ENCODE results near the gene EPDR1. TPM values are rescaled to one million over a fixed set of nuclear protein-coding genes. Genes with fewer than 3 reads are reported as not detected.

The EPDR1 gene
- total RNA-seq, 1 experiment from 2014 or later: 24.6 TPM

GRCh38 chr7:37927773-37928444 lies 7.5 kb downstream of the EPDR1 start:
- Histone ChIP-seq H3K36me3 (ENCODE audit: insufficient read depth, low read length, poor library complexity, severe bottlenecking) (no peaks in the 10 kb centered on the region), H3K27me3 (replicated peaks; ENCODE audit: insufficient read depth, low read depth, low read length, poor library complexity) (no peaks in the 10 kb centered on the region), H3K4me1 (ENCODE audit: insufficient read depth, low read length, poor library complexity, severe bottlenecking) (no peaks in the 10 kb centered on the region), H3K27ac (ENCODE audit: low read depth, low read length, poor library complexity, severe bottlenecking) (no peak overlapping the region), H3K4me3 (ENCODE audit: low read depth, low read length, poor library complexity, severe bottlenecking) (no peak overlapping the region), H3K9me3 (ENCODE audit: low read depth, low read length, poor library complexity, severe bottlenecking) (no peaks in the 10 kb centered on the region)
- TF ChIP-seq CTCF (conservative IDR thresholded peaks at IDR 0.05; ENCODE audit: low read depth, low read length): no peak
- TF ChIP-seq EZH2 (IDR thresholded peaks at IDR 0.05; ENCODE audit: borderline replicate concordance, low read depth, low read length, poor library complexity, severe bottlenecking): no peak
- CTCF ChIA-PET: no interaction called here
- no TSS peak for BruUV-seq (replicated peaks)
- POLR2A ChIA-PET (ENCODE audit: low non-redundant PET): no interaction called here
- intact Hi-C loops (cut with micrococcal nuclease; ENCODE audit: unreplicated experiment): no loop called here
- DNase-seq (ENCODE audit: low spot score): no peak

GRCh38 chr7:37928878-37929277 lies 8.4 kb downstream of the EPDR1 start:
- TF ChIP-seq CTCF (conservative IDR thresholded peaks at IDR 0.05; ENCODE audit: low read depth, low read length) (no peak), EZH2 (IDR thresholded peaks at IDR 0.05; ENCODE audit: borderline replicate concordance, low read depth, low read length, poor library complexity, severe bottlenecking) (no peak)
- Histone ChIP-seq H3K4me1 (ENCODE audit: insufficient read depth, low read length, poor library complexity, severe bottlenecking) (no peaks in the 10 kb centered on the region), H3K4me3 (ENCODE audit: low read depth, low read length, poor library complexity, severe bottlenecking) (no peak overlapping the region), H3K27me3 (replicated peaks; ENCODE audit: insufficient read depth, low read depth, low read length, poor library complexity) (no peaks in the 10 kb centered on the region), H3K9me3 (ENCODE audit: low read depth, low read length, poor library complexity, severe bottlenecking) (no peaks in the 10 kb centered on the region), H3K27ac (ENCODE audit: low read depth, low read length, poor library complexity, severe bottlenecking) (no peak overlapping the region), H3K36me3 (ENCODE audit: insufficient read depth, low read length, poor library complexity, severe bottlenecking) (no peaks in the 10 kb centered on the region)
- BruUV-seq (replicated peaks): no TSS peak
- ChIA-PET CTCF (no interaction called here), POLR2A (ENCODE audit: low non-redundant PET) (no interaction called here)
- intact Hi-C loops (cut with micrococcal nuclease; ENCODE audit: unreplicated experiment): no loop called here
- no peak for DNase-seq (ENCODE audit: low spot score)

GRCh38 chr7:37930226-37930948 lies 9.9 kb downstream of the EPDR1 start:
- Histone ChIP-seq H3K27me3 (replicated peaks; ENCODE audit: insufficient read depth, low read depth, low read length, poor library complexity) (no peaks in the 10 kb centered on the region), H3K36me3 (ENCODE audit: insufficient read depth, low read length, poor library complexity, severe bottlenecking) (no peaks in the 10 kb centered on the region), H3K9me3 (ENCODE audit: low read depth, low read length, poor library complexity, severe bottlenecking) (no peaks in the 10 kb centered on the region), H3K27ac (ENCODE audit: low read depth, low read length, poor library complexity, severe bottlenecking) (no peak overlapping the region), H3K4me3 (ENCODE audit: low read depth, low read length, poor library complexity, severe bottlenecking) (no peak overlapping the region), H3K4me1 (ENCODE audit: insufficient read depth, low read length, poor library complexity, severe bottlenecking) (no peaks in the 10 kb centered on the region)
- ChIA-PET POLR2A (ENCODE audit: low non-redundant PET) (no interaction called here), CTCF (no interaction called here)
- no TSS peak for BruUV-seq (replicated peaks)
- TF ChIP-seq EZH2 (IDR thresholded peaks at IDR 0.05; ENCODE audit: borderline replicate concordance, low read depth, low read length, poor library complexity, severe bottlenecking): no peak
- no peak for TF ChIP-seq CTCF (conservative IDR thresholded peaks at IDR 0.05; ENCODE audit: low read depth, low read length)
- DNase-seq (ENCODE audit: low spot score): no peak
- intact Hi-C loops (cut with micrococcal nuclease; ENCODE audit: unreplicated experiment): no loop called here
